Activated CD4-positive, alpha-beta T cell treated with anti-CD3 and anti-CD28 coated beads for 36 hours (primary cell): ENCODE data around the gene KCNAB2. TPM values are rescaled to one million over a fixed set of nuclear protein-coding genes. Genes with fewer than 3 reads are reported as not detected.
A peak's percentile ranks its signal among the peaks of the same experiment; 100 is the strongest.

Experiments
- ATAC-seq: fragments of 200-7000 bp; cut with Tn5 transposase; one replicate; pipeline ENCODE4 v1.10.0; 2021; ENCODE audit warnings: mild to moderate bottlenecking, moderate library complexity
- CTCF ChIA-PET: fragments of 350-600 bp; sonication (Branson Sonifier 250); formaldehyde crosslinking; loops from one replicate; lab custom pipeline; 2021; ENCODE audit warnings: antibody characterized with exemption; lab: Charles Lee
- POLR2A ChIA-PET: fragments of 350-600 bp; sonication (Branson Sonifier 250); formaldehyde crosslinking; loops from one replicate; lab custom pipeline; 2021; ENCODE audit warnings: antibody characterized with exemption, inconsistent platforms; lab: Charles Lee
- DNase-seq: peaks from one replicate; pipeline ENCODE4 v3.0.0-alpha.2; 2020
- H3K27ac Mint-ChIP-seq: one replicate; pipeline ENCODE4 v1.8.0; 2021; ENCODE audit warnings: mixed read lengths
- H3K27me3 Mint-ChIP-seq: one replicate; pipeline ENCODE4 v1.8.0; 2021; ENCODE audit warnings: mixed read lengths
- H3K36me3 Mint-ChIP-seq: one replicate; pipeline ENCODE4 v1.8.0; 2021; ENCODE audit warnings: low read depth, mixed read lengths
- H3K4me1 Mint-ChIP-seq: one replicate; pipeline ENCODE4 v1.8.0; 2021; ENCODE audit warnings: mixed read lengths
- H3K4me3 Mint-ChIP-seq: one replicate; pipeline ENCODE4 v1.8.0; 2021; ENCODE audit warnings: mild to moderate bottlenecking, moderate library complexity, mixed read lengths
- H3K9me3 Mint-ChIP-seq: one replicate; pipeline ENCODE4 v1.8.0; 2021; ENCODE audit warnings: low read depth, mixed read lengths
- intact Hi-C, 2 experiments: fragments of 100-400 bp; cut with DNase I in 1 of 2; cut with micrococcal nuclease in 1 of 2; formaldehyde crosslinking; loops; one replicate each; pipeline versions ENCODE4 v1.14.2 to v1.15.1; 2022 to 2024; cut with DNase I, micrococcal nuclease
- total RNA-seq, 2 experiments: library from RNA; stranded (reverse); gene quantifications; one replicate each; pipeline ENCODE4 v1.2.3, GENCODE V29; 2021

KCNAB2 gene
- total RNA-seq, 2 experiments from 2014 or later, result 231 to 258 TPM

GRCh38 chr1:6099787-6100765 is 54.4 kb downstream of the KCNAB2 start:
- ChIA-PET POLR2A (no interaction called here), CTCF (interaction anchor here (0.6 kb wide), 1 partner anchor 115 kb away, joined by 3 read pairs; no protein-coding TSS in a partner anchor)
- intact Hi-C loops, result no loop called here
- Mint-ChIP-seq H3K36me3 (peaks cover 12% of the 10 kb centered on the region), H3K4me3 (no peak overlapping the region), H3K27me3 (no peaks in the 10 kb centered on the region), H3K27ac (no peak overlapping the region), H3K9me3 (no peaks in the 10 kb centered on the region), H3K4me1 (no peaks in the 10 kb centered on the region)
- ATAC-seq, result peak; percentile 33
- DNase-seq, result peak; percentile 33

GRCh38 chr1:6100861-6101783 is 55.4 kb downstream of the KCNAB2 start:
- Mint-ChIP-seq H3K9me3 (no peaks in the 10 kb centered on the region), H3K4me3 (no peak overlapping the region), H3K36me3 (peaks cover 12% of the 10 kb centered on the region), H3K27ac (no peak overlapping the region), H3K27me3 (no peaks in the 10 kb centered on the region), H3K4me1 (no peaks in the 10 kb centered on the region)
- DNase-seq, result peak; percentile 30
- ChIA-PET POLR2A (no interaction called here), CTCF (no interaction called here)
- intact Hi-C loops, result no loop called here
- ATAC-seq, result peak; percentile 40

DNA sequence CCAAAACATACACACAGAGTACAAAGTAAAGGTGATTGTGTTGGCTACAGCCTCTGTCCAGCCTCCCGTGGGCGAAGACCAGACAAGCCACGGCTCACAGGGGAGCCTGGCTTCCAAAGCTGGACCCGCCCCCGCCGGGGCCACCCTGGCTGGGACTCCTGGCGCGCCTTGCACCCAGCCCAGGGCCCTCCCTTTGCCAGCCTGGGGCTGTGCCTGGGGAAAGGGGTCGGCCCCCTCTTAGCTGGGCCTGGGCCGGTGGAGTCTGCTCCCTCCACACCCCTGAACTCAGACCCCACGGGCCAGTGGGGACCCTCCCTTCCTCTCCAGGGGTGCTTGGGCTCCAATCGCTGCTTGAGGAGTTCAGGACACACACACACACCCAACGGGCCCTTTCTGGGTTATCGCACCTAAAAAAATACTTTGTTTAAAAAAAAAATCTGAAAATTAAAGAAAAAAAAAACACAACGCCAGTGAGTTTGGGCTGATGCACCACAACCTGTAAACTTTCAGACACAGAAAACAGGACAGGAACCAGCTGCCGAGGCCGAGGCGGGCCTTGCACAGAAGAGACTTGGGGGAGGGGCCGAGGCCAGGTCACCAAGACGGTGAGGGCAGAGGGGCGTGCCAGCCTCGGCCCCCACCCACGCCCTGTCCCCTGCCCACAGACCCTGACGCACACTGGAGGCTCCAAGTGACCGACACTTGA is 56.3 kb downstream of the KCNAB2 start:
- H3K27ac Mint-ChIP-seq, result no peak overlapping the region
- no peaks in the 10 kb centered on the region for H3K4me1 Mint-ChIP-seq
- ATAC-seq (peak; percentile 10), DNase-seq (peak; percentile 13)
- H3K9me3 Mint-ChIP-seq, result no peaks in the 10 kb centered on the region
- H3K27me3 Mint-ChIP-seq, result no peaks in the 10 kb centered on the region
- CTCF ChIA-PET, result interaction anchor here (0.6 kb wide), 1 partner anchor 20 kb away, joined by 4 read pairs; no protein-coding TSS in a partner anchor
- H3K36me3 Mint-ChIP-seq, result peaks cover 12% of the 10 kb centered on the region
- intact Hi-C loops, result no loop called here
- no peak overlapping the region for H3K4me3 Mint-ChIP-seq
- POLR2A ChIA-PET, result interaction anchor here (0.7 kb wide), 1 partner anchor 765 kb away, joined by 16 read pairs; no protein-coding TSS in a partner anchor

DNA sequence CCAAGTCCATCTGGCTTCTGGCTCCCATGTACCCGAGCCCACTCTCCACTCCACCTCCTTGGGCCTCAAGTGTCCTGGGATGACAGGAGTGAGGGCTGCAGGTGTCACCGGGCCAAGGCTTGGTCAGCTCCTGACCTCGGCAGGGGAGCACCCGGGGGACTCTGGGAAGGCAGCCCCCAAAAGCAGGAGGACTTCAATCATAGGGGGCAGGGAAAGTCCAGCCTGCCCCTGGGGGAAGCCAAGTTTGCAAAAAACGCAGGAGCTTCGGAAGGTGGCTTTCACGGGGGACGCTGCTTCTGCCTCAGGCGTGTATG is 56.8 kb downstream of the KCNAB2 start:
- intact Hi-C loops, result no loop called here
- ChIA-PET CTCF (interaction anchor here (0.6 kb wide), 1 partner anchor 20 kb away, joined by 4 read pairs; no protein-coding TSS in a partner anchor), POLR2A (interaction anchor here (0.7 kb wide), 1 partner anchor 766 kb away, joined by 16 read pairs; no protein-coding TSS in a partner anchor)
- no peak for ATAC-seq
- Mint-ChIP-seq H3K27ac (no peak overlapping the region), H3K27me3 (no peaks in the 10 kb centered on the region), H3K9me3 (no peaks in the 10 kb centered on the region), H3K36me3 (peaks cover 9% of the 10 kb centered on the region), H3K4me1 (no peaks in the 10 kb centered on the region), H3K4me3 (no peak overlapping the region)
- DNase-seq, result no peak

- H3K9me3 Mint-ChIP-seq, result no peaks in the 10 kb centered on the region
- H3K4me1 Mint-ChIP-seq, result no peaks in the 10 kb centered on the region
- ChIA-PET CTCF (no interaction called here), POLR2A (no interaction called here)
- no peak overlapping the region for H3K4me3 Mint-ChIP-seq
- peaks cover 4% of the 10 kb centered on the region for H3K27me3 Mint-ChIP-seq
- H3K27ac Mint-ChIP-seq, result no peak overlapping the region
- H3K36me3 Mint-ChIP-seq, result peaks cover 4% of the 10 kb centered on the region
- intact Hi-C loops, result no loop called here
- DNase-seq, result peak; percentile 7
- no peak for ATAC-seq
These were observed 57.6 kb downstream of the KCNAB2 start for GRCh38 chr1:6103111-6103853.

- Mint-ChIP-seq H3K27ac (no peak overlapping the region), H3K4me1 (no peaks in the 10 kb centered on the region), H3K36me3 (no peaks in the 10 kb centered on the region), H3K27me3 (peaks cover 6% of the 10 kb centered on the region), H3K9me3 (no peaks in the 10 kb centered on the region), H3K4me3 (no peak overlapping the region)
- intact Hi-C loops, result no loop called here
- peak; percentile 3 for DNase-seq
- ChIA-PET POLR2A (no interaction called here), CTCF (no interaction called here)
- ATAC-seq, result no peak
These were observed 58.3 kb downstream of the KCNAB2 start for GRCh38 chr1:6103854-6104530.

GRCh38 chr1:6104631-6105030 is 58.9 kb downstream of the KCNAB2 start:
- POLR2A ChIA-PET, result no interaction called here
- ATAC-seq (no peak), DNase-seq (peak; percentile 4)
- intact Hi-C loops, result loop anchor here in 1 of 2 experiments (5.0 kb wide), 1 partner anchor 98 kb away; no protein-coding TSS in a partner anchor
- no peaks in the 10 kb centered on the region for H3K36me3 Mint-ChIP-seq
- no peak overlapping the region for H3K27ac Mint-ChIP-seq
- H3K4me1 Mint-ChIP-seq, result no peaks in the 10 kb centered on the region
- no peaks in the 10 kb centered on the region for H3K9me3 Mint-ChIP-seq
- CTCF ChIA-PET, result no interaction called here
- no peak overlapping the region for H3K4me3 Mint-ChIP-seq
- peaks cover 6% of the 10 kb centered on the region for H3K27me3 Mint-ChIP-seq

DNA sequence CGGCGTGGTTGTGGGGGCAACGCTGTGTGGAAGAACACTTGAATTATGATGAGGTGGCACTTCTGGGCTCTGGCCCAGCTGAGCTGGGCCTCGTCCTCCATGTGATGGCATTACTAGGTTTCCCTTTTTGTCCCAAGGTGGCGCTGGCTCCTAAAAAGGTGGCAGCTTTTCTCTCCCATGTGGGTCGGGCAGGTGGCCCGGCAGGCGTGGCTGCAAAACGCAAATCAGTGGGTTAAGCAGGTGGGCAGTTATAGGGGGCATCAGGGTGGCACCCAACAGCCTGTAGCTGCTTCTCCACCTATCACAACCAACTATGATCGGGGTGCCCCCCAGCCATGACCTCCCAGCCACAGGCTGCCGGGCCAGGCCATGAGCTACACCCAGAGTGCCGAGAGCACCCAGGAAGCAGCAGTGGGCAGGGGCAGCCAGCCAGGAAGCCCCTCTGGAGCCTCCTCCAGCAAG is 59.6 kb downstream of the KCNAB2 start:
- H3K27ac Mint-ChIP-seq, result no peak overlapping the region
- no peak overlapping the region for H3K4me3 Mint-ChIP-seq
- no peaks in the 10 kb centered on the region for H3K9me3 Mint-ChIP-seq
- DNase-seq, result peak; percentile 8
- ATAC-seq, result no peak
- intact Hi-C loops, result loop anchor here in 1 of 2 experiments (5.0 kb wide), 1 partner anchor 97 kb away; no protein-coding TSS in a partner anchor
- peaks cover 7% of the 10 kb centered on the region for H3K27me3 Mint-ChIP-seq
- H3K4me1 Mint-ChIP-seq, result no peaks in the 10 kb centered on the region
- POLR2A ChIA-PET, result no interaction called here
- CTCF ChIA-PET, result no interaction called here
- no peaks in the 10 kb centered on the region for H3K36me3 Mint-ChIP-seq

GRCh38 chr1:6105763-6106162 is 60.1 kb downstream of the KCNAB2 start:
- Mint-ChIP-seq H3K27me3 (peaks cover 9% of the 10 kb centered on the region), H3K9me3 (no peaks in the 10 kb centered on the region), H3K27ac (no peak overlapping the region), H3K4me3 (no peak overlapping the region), H3K36me3 (no peaks in the 10 kb centered on the region), H3K4me1 (no peaks in the 10 kb centered on the region)
- ChIA-PET CTCF (no interaction called here), POLR2A (no interaction called here)
- ATAC-seq (no peak), DNase-seq (peak; percentile 13)
- intact Hi-C loops, result loop anchor here in 1 of 2 experiments (5.0 kb wide), 1 partner anchor 97 kb away; no protein-coding TSS in a partner anchor

DNA sequence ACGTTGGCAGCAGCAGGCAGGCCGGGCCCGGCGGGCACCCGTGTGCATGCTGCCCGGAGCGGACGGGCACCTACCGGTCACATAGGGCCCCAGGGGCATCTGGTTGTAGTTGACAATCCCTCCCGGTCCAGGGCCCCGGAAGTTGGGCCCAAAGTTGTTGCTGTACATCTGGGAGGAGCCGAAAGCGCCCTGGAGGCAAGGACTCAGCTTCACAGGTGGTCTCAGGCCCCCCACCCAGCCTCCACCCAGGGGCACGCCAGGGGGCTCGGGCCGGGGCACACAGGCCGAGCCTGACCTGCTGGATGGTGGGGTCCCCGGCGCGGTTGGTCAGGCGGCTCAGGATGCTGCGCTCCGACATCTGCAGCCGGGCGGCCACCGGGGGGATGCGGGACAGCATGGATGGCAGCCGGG is 60.6 kb downstream of the KCNAB2 start:
- intact Hi-C loops, result loop anchor here in 1 of 2 experiments (5.0 kb wide), 1 partner anchor 96 kb away; no protein-coding TSS in a partner anchor
- Mint-ChIP-seq H3K27ac (no peak overlapping the region), H3K27me3 (peaks cover 9% of the 10 kb centered on the region), H3K4me3 (no peak overlapping the region), H3K36me3 (no peaks in the 10 kb centered on the region), H3K9me3 (no peaks in the 10 kb centered on the region), H3K4me1 (no peaks in the 10 kb centered on the region)
- ChIA-PET CTCF (no interaction called here), POLR2A (no interaction called here)
- ATAC-seq (no peak), DNase-seq (peak; percentile 3)
